IPS DF 4.7 (cell line): ENCODE results near the gene FLVCR1.
"Not testable (repeated sequence)": the region's sequence is repeated elsewhere in the genome, so short reads cannot be mapped to it uniquely, and the experiment has no call there.

Experiments used
- DNase-seq: peaks from one replicate; pipeline ENCODE4 v3.0.0-alpha.2; 2013; ENCODE audit warnings: low spot score; ENCODE audit errors: extremely low read depth

The FLVCR1 gene

DNA sequence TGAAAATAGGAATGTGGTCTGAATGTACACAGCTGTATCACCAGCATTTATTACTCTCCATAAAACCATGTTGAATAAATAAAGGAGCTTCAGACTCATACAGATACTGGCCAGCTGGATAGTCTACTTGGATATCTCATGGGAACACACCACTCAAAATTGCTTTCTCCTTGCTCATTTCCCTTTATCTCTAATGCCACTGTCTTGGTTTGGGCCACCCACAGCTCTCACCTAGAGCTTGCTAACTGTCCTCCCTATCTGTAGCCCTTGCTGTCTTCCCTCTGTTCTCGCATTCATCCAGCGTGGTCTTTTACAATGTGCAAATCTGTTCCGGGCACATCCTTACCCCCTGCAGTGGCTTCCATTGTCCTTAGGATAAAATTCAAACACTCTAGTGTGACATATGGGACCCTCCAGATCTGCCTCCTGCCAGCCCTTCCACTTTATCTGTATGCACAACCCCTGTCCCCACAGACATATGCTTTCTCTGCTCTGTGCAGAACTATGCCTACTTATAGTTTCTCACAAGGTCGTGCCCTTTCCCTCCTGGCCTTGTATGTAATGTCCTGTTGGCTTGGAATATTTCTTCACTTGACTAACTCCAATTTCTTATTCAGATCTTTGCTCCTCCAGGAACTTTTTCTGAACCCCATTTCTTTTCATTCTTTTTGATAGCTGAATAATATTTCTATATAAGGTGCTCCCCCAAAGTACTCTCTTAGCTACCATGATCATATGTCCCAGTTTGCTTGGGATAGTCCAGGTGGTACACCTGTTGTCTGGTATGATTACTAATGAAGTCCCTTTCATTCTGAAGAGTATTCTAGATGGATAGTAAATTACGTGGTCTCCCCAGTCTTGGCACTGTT lies 2.9 kb downstream of the FLVCR1 start:
- no peak for DNase-seq

DNA sequence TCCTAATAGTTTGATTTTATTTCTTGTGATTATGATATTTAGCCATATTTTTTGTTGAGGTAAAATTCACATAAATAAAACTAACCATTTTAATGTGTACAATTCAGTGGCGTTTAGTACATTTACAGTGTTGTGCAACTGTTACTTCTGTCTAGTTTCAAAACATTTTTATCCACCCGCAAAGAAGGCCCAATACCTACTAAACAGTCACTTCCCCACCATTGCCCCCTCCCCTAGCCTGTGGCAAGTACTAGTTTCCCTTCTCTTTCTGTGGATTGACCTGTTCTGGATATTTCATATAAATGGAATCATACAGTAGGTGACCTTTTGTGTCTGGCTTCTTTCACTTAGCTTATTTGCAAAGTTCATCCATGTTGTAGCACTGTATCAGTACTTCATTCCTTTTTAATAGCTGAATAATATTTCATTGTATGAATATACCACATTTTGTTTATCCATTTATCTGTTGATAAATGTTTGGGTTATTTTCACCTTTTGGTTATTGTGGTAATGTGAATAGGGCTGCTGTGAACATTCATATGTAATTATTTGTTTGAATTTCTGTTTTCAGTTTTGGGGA lies 4.1 kb downstream of the FLVCR1 start:
- no peak for DNase-seq

DNA sequence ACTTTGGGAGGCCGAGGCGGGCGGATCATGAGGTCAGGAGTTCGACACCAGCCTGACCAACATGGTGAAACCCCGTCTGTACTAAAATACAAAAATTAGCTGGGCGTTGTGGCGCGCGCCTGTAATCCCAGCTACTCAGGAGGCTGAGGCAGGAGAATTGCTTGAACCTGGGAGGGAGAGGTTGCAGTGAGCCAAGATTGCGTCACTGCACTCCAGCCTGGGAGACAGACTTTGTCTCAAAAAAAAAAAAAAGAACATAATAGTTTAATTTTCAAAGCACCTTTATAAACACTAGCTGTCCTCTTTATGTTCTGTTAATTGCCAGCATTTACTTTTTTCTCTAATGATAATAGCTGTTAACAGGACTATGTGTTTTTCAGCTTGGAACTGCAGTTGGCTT lies 5.3 kb downstream of the FLVCR1 start:
- DNase-seq, result not testable (repeated sequence)

DNA sequence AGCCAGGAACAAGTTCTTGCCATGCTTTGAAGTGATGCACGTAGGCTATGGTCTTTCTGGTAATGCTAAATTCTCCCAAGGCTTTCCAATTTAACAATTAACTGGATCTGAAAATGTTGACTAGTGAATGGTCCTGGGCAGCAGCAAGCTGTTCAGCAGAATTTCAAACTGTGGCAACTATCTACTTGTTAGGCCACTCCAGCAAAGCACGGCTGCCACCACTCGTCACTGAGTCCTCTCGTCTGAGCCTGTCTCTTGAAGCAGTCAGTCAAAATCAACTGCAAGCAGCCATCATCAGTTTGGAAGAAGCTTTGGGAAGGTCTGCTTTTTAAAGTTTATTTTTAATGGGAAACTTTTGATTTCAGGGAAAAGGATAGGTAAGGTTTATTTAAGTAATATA lies 6.1 kb downstream of the FLVCR1 start:
- no peak for DNase-seq

DNA sequence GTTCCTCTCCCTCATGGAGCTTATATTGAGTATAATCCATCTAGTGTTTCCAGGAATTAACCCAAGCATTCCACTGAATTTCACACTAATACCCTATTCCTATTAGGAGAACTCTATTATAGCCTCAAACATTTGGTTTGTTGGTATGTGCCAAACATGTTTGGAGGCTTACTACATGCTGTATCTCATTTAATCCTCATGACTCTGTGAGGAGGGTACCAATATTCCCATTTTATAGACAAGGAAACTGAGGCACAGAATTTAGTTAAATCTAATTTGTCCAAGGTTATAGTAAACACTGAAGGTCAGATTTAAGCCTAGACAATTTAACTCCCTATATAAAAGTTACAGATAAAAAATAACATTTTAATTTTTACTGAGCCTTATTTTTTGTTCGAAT lies 9.1 kb downstream of the FLVCR1 start:
- DNase-seq, result no peak

DNA sequence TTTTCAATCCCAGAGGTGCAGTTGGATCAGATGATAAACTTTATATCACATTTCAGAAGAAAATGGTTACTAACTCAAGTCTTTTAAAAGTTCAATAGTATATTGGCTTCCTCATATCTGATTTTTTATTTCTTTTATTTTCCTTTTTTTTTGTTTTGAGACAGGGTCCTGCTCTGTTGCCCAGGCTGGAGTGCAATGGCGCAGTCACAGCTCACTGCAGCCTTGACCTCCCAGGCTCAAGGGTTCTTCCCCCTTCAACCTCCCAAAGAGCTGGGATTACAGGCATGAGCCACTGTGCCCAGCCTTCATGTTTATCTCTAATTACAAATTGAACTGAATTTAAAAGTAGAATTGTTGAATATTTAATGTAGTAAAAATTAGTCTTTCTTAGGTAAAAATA lies 13.9 kb downstream of the FLVCR1 start:
- DNase-seq, result no peak

DNA sequence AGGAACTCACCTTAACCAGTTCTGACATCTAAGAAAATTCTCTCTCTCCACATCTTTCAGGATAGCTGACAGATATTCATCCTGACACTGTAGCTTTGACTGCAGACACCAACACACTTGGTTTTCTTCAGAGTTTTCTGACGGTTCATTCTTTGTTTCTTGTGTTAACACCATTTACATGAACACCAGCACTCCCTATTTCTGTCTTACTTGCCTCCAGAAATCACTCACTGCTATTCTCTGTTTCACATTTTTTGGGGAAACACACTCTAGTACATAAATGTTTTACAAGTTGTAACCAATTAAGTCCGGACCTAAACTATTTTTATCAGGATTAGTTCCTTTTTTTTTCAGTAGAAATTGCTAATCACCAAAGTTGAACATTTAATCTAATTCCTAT lies 15.4 kb downstream of the FLVCR1 start:
- no peak for DNase-seq

DNA sequence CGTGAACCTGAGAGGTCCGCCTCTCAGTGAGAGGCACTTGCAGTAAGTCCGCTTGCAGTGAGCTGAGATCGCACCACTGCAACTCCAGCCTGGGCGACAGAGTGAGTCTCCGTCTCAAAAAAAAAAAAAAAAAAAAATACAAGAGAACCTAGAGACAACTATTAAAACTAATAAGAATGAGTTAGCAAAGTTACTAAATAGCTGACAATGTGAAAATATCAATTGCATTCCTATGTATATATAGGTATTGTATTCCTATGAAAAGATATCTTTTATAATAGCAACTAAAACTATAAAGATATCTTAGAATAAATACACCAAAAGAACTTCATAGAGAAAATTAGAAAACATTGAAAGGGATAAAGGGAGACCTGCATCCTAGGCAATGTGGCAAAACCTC lies 20.3 kb downstream of the FLVCR1 start:
- no peak for DNase-seq

DNA sequence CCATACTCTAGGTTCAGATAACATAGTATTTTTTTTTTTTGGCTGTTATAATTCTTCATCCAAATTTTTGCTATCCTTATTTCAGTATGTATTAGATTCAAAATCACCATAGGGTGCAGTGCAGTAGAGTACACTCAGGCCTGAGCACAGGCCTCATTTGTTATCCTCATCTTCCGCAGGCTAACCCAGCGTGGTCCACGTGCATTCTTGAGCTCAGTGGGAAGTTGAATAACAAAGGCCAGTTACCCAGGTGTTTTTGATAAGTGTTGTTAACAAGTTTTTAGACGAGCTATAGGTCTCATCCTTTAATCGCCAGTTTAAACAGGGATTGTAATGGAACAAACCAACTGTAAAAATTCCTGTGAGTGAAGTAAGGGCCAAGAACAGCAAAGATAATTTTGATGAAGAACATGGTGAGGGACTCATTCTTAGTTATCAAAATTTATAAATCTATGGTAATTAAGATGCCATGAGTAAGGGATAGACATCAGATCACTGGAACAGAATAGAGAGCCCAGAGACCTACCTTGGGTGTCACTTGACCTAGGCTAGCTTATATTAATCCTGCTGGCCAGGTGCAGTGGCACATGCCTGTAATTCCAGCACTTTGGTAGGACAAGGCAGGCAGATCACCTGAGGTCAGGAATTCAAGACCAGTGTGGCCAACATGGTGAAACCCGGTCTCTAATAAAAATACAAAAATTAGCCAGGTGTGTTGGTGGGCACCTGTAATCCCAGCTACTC lies 22.0 kb downstream of the FLVCR1 start:
- no peak for DNase-seq

DNA sequence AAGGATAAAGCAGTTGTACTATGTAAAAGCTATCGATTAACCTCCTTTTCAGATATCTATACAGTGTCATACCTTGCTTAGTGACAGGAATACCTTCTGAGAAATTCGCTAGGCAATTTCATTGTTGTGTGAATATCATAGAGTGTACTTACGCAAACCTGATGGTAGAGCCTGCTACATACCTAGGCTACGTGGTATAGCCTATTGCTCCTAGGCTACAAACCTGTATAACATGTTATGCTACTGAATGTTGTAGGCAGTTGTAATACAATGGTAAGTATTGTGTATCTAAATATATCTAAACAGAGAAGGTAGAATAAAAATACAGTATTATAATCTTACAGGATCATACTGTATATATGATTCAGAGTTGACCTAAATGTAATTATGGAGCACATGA lies 26.5 kb downstream of the FLVCR1 start:
- no peak for DNase-seq

DNA sequence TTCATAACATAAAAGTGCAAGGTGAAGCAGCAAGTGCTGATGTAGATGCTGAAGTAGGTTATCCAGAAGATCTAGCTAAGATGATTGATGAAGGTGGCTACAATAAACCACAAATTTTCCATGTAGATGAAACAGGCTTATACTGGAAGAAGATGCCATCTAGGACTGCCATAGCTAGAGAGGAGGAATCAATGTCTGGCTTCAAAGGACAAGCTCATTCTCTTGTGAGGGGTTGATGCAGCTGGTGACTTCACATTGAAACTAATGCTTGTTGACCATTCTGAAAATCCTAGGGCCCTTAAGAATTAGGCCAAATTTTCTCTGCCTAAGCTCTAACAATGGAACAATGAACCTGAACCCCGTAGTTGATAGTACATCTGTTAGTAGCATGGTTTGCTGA lies 34.0 kb downstream of the FLVCR1 start:
- no peak for DNase-seq

DNA sequence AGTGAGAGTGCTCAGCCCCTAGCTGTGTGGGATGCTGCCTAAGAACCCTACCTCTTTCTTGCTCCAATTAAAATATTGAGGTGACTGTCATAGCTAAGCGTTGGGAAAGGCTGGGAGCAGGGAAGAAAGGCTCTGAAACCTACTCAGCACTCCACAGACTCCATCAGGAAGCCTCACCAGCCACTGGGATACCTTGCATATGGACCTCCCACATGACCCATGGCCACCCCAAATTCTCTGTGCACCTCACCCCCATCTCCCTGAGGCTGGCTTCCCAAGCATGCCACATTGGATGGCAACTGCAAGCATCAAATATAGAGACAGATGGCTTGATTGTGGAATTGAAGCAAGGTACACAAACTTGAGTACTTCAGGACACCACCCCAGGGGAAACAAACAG lies 41.8 kb downstream of the FLVCR1 start:
- DNase-seq, result no peak

DNA sequence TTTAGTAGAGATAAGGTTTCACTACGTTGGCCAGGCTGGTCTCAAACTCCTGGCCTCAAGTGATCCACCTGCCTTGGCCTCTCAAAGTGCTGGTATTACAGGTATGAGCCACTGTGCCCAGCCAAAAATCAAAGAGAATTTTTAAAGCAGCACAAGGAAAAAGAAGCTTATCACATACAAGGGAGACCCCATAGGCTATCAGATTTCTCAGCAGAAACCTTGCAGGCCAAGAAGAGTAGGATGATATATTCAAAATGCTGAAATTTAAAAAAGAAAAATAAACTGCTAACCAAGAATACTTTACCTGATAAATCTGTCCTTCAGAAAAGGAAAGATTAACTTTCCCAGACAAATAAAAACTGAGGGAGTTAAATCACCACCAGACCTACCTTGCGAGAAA lies 43.2 kb downstream of the FLVCR1 start:
- no peak for DNase-seq

DNA sequence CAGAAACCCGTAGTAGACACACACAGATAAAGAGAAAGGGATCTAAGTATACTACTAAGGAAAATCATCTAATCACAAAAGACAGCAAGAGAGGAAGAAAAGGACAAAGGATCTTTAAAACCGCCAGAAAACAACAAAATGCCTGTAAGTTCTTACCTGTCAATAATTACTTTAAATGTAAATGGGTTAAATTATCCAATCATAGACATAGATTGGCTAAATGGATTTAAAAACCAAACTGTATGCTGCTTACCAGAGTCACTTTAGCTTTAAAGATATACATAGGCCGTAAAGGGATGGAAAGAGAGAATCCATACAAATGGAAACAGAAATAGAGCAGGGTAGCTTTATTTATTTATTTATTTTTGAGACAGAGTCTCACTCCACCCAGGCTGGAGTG lies 44.0 kb downstream of the FLVCR1 start:
- no peak for DNase-seq

DNA sequence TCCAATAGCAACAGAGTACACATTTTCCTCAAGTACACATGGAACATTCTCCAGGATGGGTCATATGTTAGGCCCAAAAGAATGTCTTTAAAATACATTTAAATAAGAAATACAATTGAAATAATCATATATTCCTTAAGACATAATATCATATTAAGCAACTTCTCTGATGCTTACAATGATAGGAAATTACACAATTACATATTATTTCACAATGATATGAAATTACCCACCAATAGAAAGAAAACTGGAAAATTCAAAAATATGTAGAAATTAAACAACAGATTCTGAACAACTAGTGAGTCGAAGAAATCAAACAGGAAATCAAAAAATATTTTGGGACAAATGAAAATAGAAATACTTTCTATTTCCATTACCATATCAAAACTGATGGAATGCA lies 45.6 kb downstream of the FLVCR1 start:
- DNase-seq, result no peak

DNA sequence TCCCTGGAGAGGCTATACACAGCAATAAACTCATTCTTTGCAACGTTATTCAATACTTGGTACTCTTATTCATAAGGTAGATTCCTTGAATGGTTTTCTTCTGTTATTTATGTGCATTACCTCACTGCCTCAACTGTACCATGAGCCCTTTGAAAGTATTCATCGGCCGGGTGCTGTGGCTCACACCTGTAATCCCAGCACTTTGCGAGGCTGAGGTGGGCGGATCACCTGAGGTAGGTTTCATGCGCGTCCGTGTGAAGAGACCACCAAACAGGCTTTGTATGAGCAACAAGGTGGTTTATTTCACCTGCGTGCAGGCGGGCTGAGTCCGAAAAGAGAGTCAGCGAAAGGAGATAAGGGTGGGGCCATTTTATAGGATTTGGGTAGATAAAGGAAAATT lies 50.0 kb downstream of the FLVCR1 start:
- not testable (repeated sequence) for DNase-seq

DNA sequence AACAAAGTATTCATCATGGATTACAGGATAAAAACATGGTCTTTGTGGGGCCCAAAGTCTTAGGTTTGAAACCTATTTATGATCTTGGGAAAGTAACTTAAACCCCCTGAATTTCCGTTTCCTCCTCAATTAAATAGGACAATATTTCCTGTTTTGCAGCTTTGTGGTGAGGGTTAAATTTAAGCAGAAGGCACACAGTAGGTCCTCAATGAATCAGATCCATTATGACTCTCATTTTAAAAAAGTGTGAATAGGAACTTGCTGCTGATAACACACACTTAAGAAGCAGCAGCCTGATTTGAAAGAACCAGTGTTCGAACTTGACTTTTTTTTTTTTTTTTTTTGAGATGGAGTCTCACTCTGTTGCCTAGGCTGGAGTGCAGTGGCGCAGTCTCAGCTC lies 50.9 kb downstream of the FLVCR1 start:
- DNase-seq, result no peak

DNA sequence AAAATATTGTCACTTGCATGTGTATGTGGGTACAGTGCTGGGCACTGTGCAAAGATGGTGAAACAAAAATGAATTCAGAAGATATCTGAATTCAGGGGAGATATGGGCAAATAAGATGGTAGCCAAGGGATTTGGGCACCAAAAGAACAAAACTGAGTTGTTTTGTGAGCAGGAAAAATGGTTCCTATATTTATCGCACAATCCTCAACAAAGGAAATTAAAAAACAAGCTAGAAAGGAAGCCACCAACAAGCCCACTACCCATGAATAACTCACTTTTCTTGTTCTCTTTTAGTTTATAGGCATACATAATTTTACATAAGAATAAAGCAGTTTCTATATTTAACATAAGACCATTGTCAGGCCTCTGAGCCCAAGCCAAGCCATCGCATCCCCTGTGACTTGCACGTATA lies 51.6 kb downstream of the FLVCR1 start:
- DNase-seq, result no peak

DNA sequence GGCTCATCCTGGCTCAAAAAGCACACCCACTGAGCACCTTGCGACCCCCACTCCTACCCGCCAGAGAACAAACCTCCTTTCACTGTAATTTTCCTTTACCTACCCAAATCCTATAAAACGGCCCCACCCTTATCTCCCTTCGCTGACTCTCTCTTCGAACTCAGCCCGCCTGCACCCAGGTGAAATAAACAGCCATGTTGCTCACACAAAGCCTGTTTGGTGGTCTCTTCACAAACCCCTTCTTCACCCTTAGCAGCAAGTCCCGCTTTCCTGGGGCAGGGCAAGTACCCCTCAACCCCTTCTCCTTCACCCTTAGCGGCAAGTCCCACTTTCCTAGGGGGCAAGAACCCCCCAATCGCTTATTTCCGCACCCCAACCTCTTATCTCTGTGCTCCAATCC lies 52.1 kb downstream of the FLVCR1 start:
- not testable (repeated sequence) for DNase-seq

DNA sequence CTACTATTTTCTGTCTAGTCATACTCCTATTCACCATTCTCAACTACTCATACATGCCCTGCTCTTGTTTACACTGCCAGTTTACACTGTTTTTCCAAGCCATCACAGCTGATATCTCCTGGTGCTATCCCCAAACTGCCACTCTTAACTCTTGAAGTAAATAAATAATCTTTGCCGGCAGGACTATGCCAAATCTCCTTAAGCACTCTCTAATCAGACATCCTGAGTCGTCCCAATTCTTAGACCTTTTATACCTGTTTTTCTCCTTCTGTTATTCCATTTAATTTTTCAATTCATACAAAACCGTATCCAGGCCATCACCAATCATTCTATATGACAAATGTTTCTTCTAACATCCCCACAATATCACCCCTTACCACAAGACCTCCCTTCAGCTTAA lies 55.6 kb downstream of the FLVCR1 start:
- not testable (repeated sequence) for DNase-seq

DNA sequence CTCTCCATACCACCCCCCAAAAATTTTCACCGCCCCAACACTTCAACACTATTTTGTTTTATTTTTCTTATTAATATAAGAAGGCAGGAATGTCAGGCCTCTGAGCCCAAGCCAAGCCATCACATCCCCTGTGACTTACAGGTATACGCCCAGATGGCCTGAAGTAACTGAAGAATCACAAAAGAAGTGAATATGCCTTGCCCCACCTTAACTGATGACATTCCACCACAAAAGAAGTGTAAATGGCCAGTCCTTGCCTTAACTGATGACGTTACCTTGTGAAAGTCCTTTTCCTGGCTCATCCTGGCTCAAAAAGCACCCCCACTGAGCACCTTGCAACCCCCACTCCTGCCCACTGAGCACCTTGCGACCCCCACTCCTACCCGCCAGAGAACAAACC lies 56.0 kb downstream of the FLVCR1 start:
- DNase-seq, result not testable (repeated sequence)

DNA sequence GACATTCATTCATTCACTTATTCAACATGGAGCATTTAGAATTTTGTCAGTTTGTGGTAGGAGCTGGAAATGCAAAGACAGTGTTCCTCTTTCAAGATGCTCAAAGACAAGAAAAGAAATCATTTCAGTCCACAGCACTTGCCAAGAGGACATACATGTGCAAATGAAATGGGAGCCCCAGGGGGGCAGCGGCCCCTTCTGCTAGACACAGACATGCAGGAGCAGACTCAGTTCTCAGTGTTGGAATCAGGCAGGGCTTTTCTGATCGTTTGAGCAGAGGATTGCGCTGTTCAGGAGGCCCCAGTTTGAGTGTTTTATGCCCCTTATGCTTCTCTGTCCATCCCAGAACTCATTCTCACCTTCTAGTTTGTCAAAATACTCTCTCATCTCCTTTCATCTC lies 56.7 kb downstream of the FLVCR1 start:
- DNase-seq, result no peak
